CD4-positive, alpha-beta memory T cell (primary cell): ENCODE measurements around the gene NUP42. TPM values are rescaled to one million over a fixed set of nuclear protein-coding genes. Genes with fewer than 3 reads are reported as not detected.

ENCODE experiments used
- CTCF ChIA-PET: fragments of 350-600 bp; sonication (Branson Sonifier 250); formaldehyde crosslinking; loops from one replicate; lab custom pipeline; 2021; ENCODE audit warnings: inconsistent platforms; ENCODE audit not compliant: partially characterized antibody; lab: Charles Lee
- POLR2A ChIA-PET: fragments of 350-600 bp; sonication (Branson Sonifier 250); formaldehyde crosslinking; loops from one replicate; lab custom pipeline; 2021; ENCODE audit not compliant: partially characterized antibody; lab: Charles Lee
- DNase-seq, 5 donors: peaks; one replicate each; pipeline versions ENCODE4 v3.0.0 to v3.0.0-alpha.2; 2020 to 2022; ENCODE audit warnings: mixed read lengths in 1 of 5
- H3K27ac ChIP-seq: one replicate; pipeline ENCODE4 v1.7.0; 2013; ENCODE audit warnings: low read depth, low read length
- H3K27me3 ChIP-seq: 2 replicates; pipeline ENCODE4 v1.7.0; 2013; ENCODE audit warnings: mild to moderate bottlenecking, low read length, moderate library complexity; ENCODE audit not compliant: insufficient read depth
- H3K36me3 ChIP-seq: 2 replicates; pipeline ENCODE4 v1.7.0; 2013; ENCODE audit warnings: mild to moderate bottlenecking, low read length, moderate library complexity; ENCODE audit not compliant: insufficient read depth
- H3K4me1 ChIP-seq: 2 replicates; pipeline ENCODE4 v1.7.0; 2013; ENCODE audit warnings: mild to moderate bottlenecking, low read length, moderate library complexity; ENCODE audit not compliant: insufficient read depth
- H3K4me3 ChIP-seq, 2 donors: one replicate each; pipeline ENCODE4 v1.7.0; 2013; ENCODE audit warnings: low read length in 2 of 2, mild to moderate bottlenecking in 1 of 2
- H3K9me3 ChIP-seq, 2 donors: one replicate each; pipeline ENCODE4 v1.7.0; 2013; ENCODE audit warnings: low read length in 2 of 2, control low read depth in 1 of 2; ENCODE audit not compliant: control insufficient read depth in 1 of 2
- H3K27ac Mint-ChIP-seq, 7 donors: one replicate each; pipeline ENCODE4 v1.8.0; 2020 to 2021; ENCODE audit warnings: mixed read lengths in 7 of 7, mild to moderate bottlenecking in 6 of 7, inconsistent platforms in 3 of 7, moderate library complexity in 3 of 7
- H3K27me3 Mint-ChIP-seq, 2 donors: one replicate each; pipeline ENCODE4 v1.8.0; 2020 to 2021; ENCODE audit warnings: mixed read lengths in 2 of 2
- H3K36me3 Mint-ChIP-seq, 2 donors: one replicate each; pipeline ENCODE4 v1.8.0; 2020 to 2021; ENCODE audit warnings: mixed read lengths in 2 of 2, inconsistent platforms in 1 of 2, mild to moderate bottlenecking in 1 of 2
- H3K4me1 Mint-ChIP-seq, 4 donors: one replicate each; pipeline ENCODE4 v1.8.0; 2020 to 2021; ENCODE audit warnings: mixed read lengths in 4 of 4, mild to moderate bottlenecking in 1 of 4
- H3K4me3 Mint-ChIP-seq, 8 donors: one replicate each; pipeline ENCODE4 v1.8.0; 2020 to 2021; ENCODE audit warnings: mixed read lengths in 8 of 8, mild to moderate bottlenecking in 7 of 8, moderate library complexity in 6 of 8, inconsistent platforms in 3 of 8
- H3K9me3 Mint-ChIP-seq, 8 donors: one replicate each; pipeline ENCODE4 v1.8.0; 2020 to 2021; ENCODE audit warnings: mixed read lengths in 8 of 8, mild to moderate bottlenecking in 5 of 8, inconsistent platforms in 3 of 8, moderate library complexity in 1 of 8
- intact Hi-C: fragments of 100-400 bp; cut with micrococcal nuclease; formaldehyde crosslinking; loops from one replicate; pipeline ENCODE4 v1.15.1; 2023
- polyA plus RNA-seq, 2 donors: library from polyadenylated mRNA; unstranded; fragments of 300-500 nt; fragmentation: Illumina TruSeq; gene quantifications; one replicate each; pipeline ENCODE4 v1.2.3, GENCODE V29; 2021
- total RNA-seq, 2 experiments: library from RNA; stranded (reverse); gene quantifications; one replicate each; pipeline ENCODE4 v1.2.3, GENCODE V29; 2021

Gene NUP42
- total and polyA plus RNA-seq, 4 experiments from 2014 or later, result 33.3 to 40.8 (median 38.5) TPM

- H3K4me1 ChIP-seq, result no peaks in the 10 kb centered on the region
- H3K27ac ChIP-seq, result no peak overlapping the region
- H3K36me3 Mint-ChIP-seq, result peaks cover 13 to 19% of the 10 kb centered on the region in 2 donors
- ChIA-PET CTCF (no interaction called here), POLR2A (no interaction called here)
- no peak for DNase-seq
- H3K4me3 Mint-ChIP-seq, result no peak overlapping the region
- no peaks in the 10 kb centered on the region for H3K27me3 Mint-ChIP-seq
- intact Hi-C loops, result no loop called here
- H3K36me3 ChIP-seq, result no peaks in the 10 kb centered on the region
- H3K27ac Mint-ChIP-seq, result no peak overlapping the region
- no peaks in the 10 kb centered on the region for H3K4me1 Mint-ChIP-seq
- no peak overlapping the region for H3K4me3 ChIP-seq
- no peaks in the 10 kb centered on the region for H3K27me3 ChIP-seq
- peaks cover 0 to 1% (median 0%) of the 10 kb centered on the region in 8 donors for H3K9me3 Mint-ChIP-seq
- no peaks in the 10 kb centered on the region for H3K9me3 ChIP-seq
Observed at GRCh38 chr7:23161482-23161881, 20.4 kb upstream of the NUP42 start.

- Mint-ChIP-seq H3K4me1 (no peaks in the 10 kb centered on the region), H3K9me3 (no peaks in the 10 kb centered on the region)
Observed at GRCh38 chr7:23164846-23165245, 17.0 kb upstream of the NUP42 start.

GRCh38 chr7:23165316-23165715 is 16.5 kb upstream of the NUP42 start:
- CTCF ChIA-PET, result interaction anchor here (0.8 to 1.2 kb wide), 2 partner anchors 78 to 110 kb away, joined by 3 to 4 read pairs; no protein-coding TSS in a partner anchor
- Mint-ChIP-seq H3K36me3 (peaks cover 7 to 10% of the 10 kb centered on the region in 2 donors), H3K4me1 (no peaks in the 10 kb centered on the region), H3K9me3 (no peaks in the 10 kb centered on the region), H3K27me3 (no peaks in the 10 kb centered on the region), H3K27ac (no peak overlapping the region), H3K4me3 (no peak overlapping the region)
- Histone ChIP-seq H3K27ac (no peak overlapping the region), H3K27me3 (no peaks in the 10 kb centered on the region), H3K36me3 (no peaks in the 10 kb centered on the region), H3K4me3 (no peak overlapping the region), H3K9me3 (no peaks in the 10 kb centered on the region), H3K4me1 (no peaks in the 10 kb centered on the region)
- DNase-seq, result no peak
- POLR2A ChIA-PET, result no interaction called here
- intact Hi-C loops, result no loop called here

More at GRCh38 chr7:23164846-23165245, 17.0 kb upstream of the NUP42 start:
- H3K9me3 ChIP-seq, result no peaks in the 10 kb centered on the region
- ChIA-PET POLR2A (no interaction called here), CTCF (interaction anchor here (1.2 kb wide), 1 partner anchor 78 kb away, joined by 3 read pairs; no protein-coding TSS in a partner anchor)
- Mint-ChIP-seq H3K36me3 (peaks cover 6 to 13% of the 10 kb centered on the region in 2 donors), H3K4me3 (no peak overlapping the region), H3K27ac (no peak overlapping the region), H3K27me3 (no peaks in the 10 kb centered on the region)
- H3K36me3 ChIP-seq, result no peaks in the 10 kb centered on the region
- H3K27ac ChIP-seq, result no peak overlapping the region
- no peaks in the 10 kb centered on the region for H3K27me3 ChIP-seq
- DNase-seq, result no peak
- no peaks in the 10 kb centered on the region for H3K4me1 ChIP-seq
- H3K4me3 ChIP-seq, result no peak overlapping the region
- intact Hi-C loops, result no loop called here

GRCh38 chr7:23167691-23168090 is 14.2 kb upstream of the NUP42 start:
- Mint-ChIP-seq H3K4me3 (no peak overlapping the region), H3K27ac (no peak overlapping the region), H3K36me3 (peaks cover 13 to 20% of the 10 kb centered on the region in 2 donors), H3K9me3 (no peaks in the 10 kb centered on the region), H3K4me1 (no peaks in the 10 kb centered on the region), H3K27me3 (no peaks in the 10 kb centered on the region)
- no peaks in the 10 kb centered on the region for H3K36me3 ChIP-seq
- H3K27ac ChIP-seq, result no peak overlapping the region
- H3K4me1 ChIP-seq, result no peaks in the 10 kb centered on the region
- no peak overlapping the region for H3K4me3 ChIP-seq
- ChIA-PET POLR2A (no interaction called here), CTCF (no interaction called here)
- no peaks in the 10 kb centered on the region for H3K9me3 ChIP-seq
- intact Hi-C loops, result no loop called here
- H3K27me3 ChIP-seq, result no peaks in the 10 kb centered on the region
- no peak for DNase-seq

- CTCF ChIA-PET, result no interaction called here
- DNase-seq, result no peak
- Histone ChIP-seq H3K4me1 (no peaks in the 10 kb centered on the region), H3K36me3 (no peaks in the 10 kb centered on the region), H3K9me3 (no peaks in the 10 kb centered on the region), H3K27me3 (no peaks in the 10 kb centered on the region), H3K4me3 (no peak overlapping the region), H3K27ac (no peak overlapping the region)
- Mint-ChIP-seq H3K4me3 (no peak overlapping the region), H3K4me1 (no peaks in the 10 kb centered on the region), H3K36me3 (peaks cover 13 to 22% of the 10 kb centered on the region in 2 donors), H3K27ac (no peak overlapping the region), H3K9me3 (no peaks in the 10 kb centered on the region), H3K27me3 (no peaks in the 10 kb centered on the region)
- intact Hi-C loops, result no loop called here
- POLR2A ChIA-PET, result no interaction called here
Observed at GRCh38 chr7:23168111-23168885, 13.6 kb upstream of the NUP42 start.

- H3K27ac ChIP-seq, result no peak overlapping the region
- CTCF ChIA-PET, result interaction anchor here (2.0 kb wide), 1 partner anchor 69 kb away, joined by 6 read pairs; no protein-coding TSS in a partner anchor
- no peak overlapping the region for H3K27ac Mint-ChIP-seq
- intact Hi-C loops, result no loop called here
- no peaks in the 10 kb centered on the region for H3K36me3 ChIP-seq
- H3K4me1 Mint-ChIP-seq, result peaks cover 0 to 5% (median 4%) of the 10 kb centered on the region in 4 donors
- H3K9me3 Mint-ChIP-seq, result no peaks in the 10 kb centered on the region
- POLR2A ChIA-PET, result no interaction called here
- H3K4me3 ChIP-seq, result no peak overlapping the region
- peaks cover 3% of the 10 kb centered on the region for H3K4me1 ChIP-seq
- no peaks in the 10 kb centered on the region for H3K27me3 ChIP-seq
- H3K27me3 Mint-ChIP-seq, result peaks cover 0 to 2% of the 10 kb centered on the region in 2 donors
- no peak overlapping the region for H3K4me3 Mint-ChIP-seq
- DNase-seq, result no peak
- H3K36me3 Mint-ChIP-seq, result peaks cover 9 to 16% of the 10 kb centered on the region in 2 donors
- no peaks in the 10 kb centered on the region for H3K9me3 ChIP-seq
Observed at GRCh38 chr7:23175938-23176337, 5.9 kb upstream of the NUP42 start.

GRCh38 chr7:23183279-23184012 is 1.6 kb downstream of the NUP42 start:
- H3K27ac Mint-ChIP-seq, result peak overlapping the region in 5 of 7 donors; percentile 68 to 96 (median 70)
- Histone ChIP-seq H3K4me3 (peak overlapping the region in 1 of 2 donors; percentile 95), H3K27me3 (no peaks in the 10 kb centered on the region), H3K27ac (peak overlapping the region; percentile 90), H3K4me1 (peaks cover 38% of the 10 kb centered on the region), H3K36me3 (peaks cover 10% of the 10 kb centered on the region), H3K9me3 (no peaks in the 10 kb centered on the region)
- no peak for DNase-seq
- intact Hi-C loops, result loop anchor here (5.0 kb wide), 1 partner anchor 349 kb away; the partner anchor contains the start of gene TRA2A
- POLR2A ChIA-PET, result interaction anchor here (0.6 to 2.5 kb wide), 3 partner anchors 79 to 116 kb away, joined by 3 to 7 read pairs (median 6); partner anchors contain the start of gene MALSU1
- CTCF ChIA-PET, result interaction anchor here (0.7 to 3.8 kb wide), 3 partner anchors 77 to 392 kb away, joined by 3 to 20 read pairs (median 3); partner anchors contain the start of gene KLHL7
- peak overlapping the region; percentile 74 to 100 (median 96) for H3K4me3 Mint-ChIP-seq
- H3K27me3 Mint-ChIP-seq, result peaks cover 0 to 2% of the 10 kb centered on the region in 2 donors
- H3K4me1 Mint-ChIP-seq, result peaks cover 26 to 48% (median 28%) of the 10 kb centered on the region in 4 donors
- H3K36me3 Mint-ChIP-seq, result peaks cover 6 to 27% of the 10 kb centered on the region in 2 donors
- H3K9me3 Mint-ChIP-seq, result peaks cover 0 to 3% (median 0%) of the 10 kb centered on the region in 8 donors
